GM12801 (cell line): ENCODE results near the gene MCM9.

Experiments used
- CTCF ChIP-seq: IDR thresholded peaks from one replicate; pipeline ENCODE4 v1.5.1; 2011; ENCODE audit warnings: control low read depth; ENCODE audit not compliant: insufficient read length; ENCODE audit errors: extremely low read depth

The MCM9 gene

DNA sequence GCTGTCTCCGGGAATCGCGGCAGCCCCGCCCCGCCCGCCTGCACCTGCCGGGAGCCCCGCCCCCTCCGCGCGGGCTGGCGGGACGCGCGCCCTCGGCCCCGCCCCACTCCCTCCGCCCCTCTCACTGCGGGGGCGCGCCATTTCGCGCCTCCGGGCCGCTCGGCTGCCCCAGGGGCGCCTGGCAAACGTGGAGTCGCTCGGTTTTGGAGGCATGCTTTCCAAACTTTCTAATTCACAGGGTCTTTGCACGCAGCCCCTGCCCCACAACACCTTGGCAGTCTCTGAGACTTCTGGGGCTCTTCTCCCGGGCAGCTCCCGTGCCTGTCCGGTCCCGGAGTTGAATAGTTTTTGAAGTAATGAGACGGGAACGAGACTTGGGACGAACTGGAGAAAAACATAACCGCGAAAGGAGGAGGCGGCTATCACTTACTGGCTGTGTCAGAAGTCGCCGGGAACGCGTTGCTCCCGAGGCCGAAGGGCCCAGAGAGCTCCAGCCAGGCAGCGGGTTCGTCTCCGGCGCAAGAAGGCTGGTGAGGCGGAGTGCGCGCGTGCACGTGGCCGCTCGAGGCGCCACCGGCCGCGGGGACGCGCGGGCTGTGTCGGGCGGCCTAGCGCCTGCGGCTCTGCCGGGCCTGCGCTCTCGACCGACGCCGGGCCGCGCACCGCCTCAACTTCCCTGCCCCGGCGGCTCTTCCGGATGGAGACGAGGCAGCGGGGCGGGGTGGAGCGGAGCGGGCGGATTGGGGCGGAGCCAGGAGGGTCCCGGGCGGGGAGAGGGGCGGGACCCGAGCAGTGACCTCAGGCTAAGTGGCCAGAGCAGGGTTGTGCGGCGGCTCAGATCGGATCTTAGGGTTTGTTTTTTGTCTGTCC is at the start of gene MCM9:
MCM9 (minus strand) TSS at position 699 of the 870 bp plus-strand sequence. CDS start 3,436 bp downstream, outside the sequence.
- no peak for TF ChIP-seq CTCF

- TF ChIP-seq CTCF: no peak
Observed at GRCh38 chr6:118984342-118984741, 49.4 kb upstream of the MCM9 start.

- no peak for TF ChIP-seq CTCF
Observed at GRCh38 chr6:118982575-118982911, 47.6 kb upstream of the MCM9 start.

GRCh38 chr6:118981884-118982574 is 47.1 kb upstream of the MCM9 start:
- TF ChIP-seq CTCF: no peak

GRCh38 chr6:118980063-118980462 is 45.1 kb upstream of the MCM9 start:
- TF ChIP-seq CTCF: no peak

DNA sequence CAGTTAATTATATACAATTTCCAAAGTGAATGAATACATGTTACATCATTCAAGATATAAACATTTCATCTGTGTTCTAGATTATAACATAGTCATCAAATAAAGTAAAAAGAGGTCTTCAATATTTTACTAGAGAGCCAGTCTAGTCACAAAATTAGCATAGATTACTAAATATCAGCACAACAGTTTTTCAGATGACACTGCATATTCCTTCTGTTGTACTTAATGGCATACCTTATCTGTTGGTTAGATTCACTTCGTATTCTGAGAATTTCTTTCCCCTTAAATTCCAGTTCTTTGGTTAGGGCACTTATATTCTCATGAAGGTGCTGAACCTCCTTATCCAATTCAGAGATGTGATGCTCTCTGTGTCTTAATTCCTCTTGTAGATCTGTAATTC is 39.8 kb upstream of the MCM9 start:
- no peak for TF ChIP-seq CTCF

DNA sequence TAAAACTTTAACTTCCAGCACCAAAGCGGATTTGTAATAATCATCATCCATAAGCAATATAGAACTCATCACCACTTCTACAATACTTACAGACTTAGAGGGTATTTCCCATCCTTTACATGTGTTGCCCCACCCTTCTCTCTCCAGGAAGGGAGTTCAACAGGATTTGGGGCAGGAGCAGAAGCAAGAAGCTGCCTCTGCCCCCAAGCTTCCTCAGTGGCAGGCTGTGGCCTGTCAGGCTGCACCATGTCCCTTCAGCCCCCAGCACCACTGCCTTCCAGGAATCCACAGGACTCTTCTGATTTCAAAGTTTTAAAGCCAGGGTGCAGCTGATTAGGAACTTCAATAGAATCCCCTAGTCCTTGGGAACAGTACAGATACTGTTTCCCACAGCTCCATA is 36.7 kb upstream of the MCM9 start:
- TF ChIP-seq CTCF: no peak
